OCI-LY3 (cell line): ENCODE results near the gene P2RY10.
"Not testable (repeated sequence)": the region's sequence is repeated elsewhere in the genome, so short reads cannot be mapped to it uniquely, and the experiment has no call there.

ENCODE experiments used
- H2AFZ ChIP-seq: fragments of 200-600, 300-600 bp; shearing (Covaris generic); 2 replicates; pipeline ENCODE4 v1.6.0; 2014; ENCODE audit warnings: antibody characterized with exemption, low read depth, low read length
- H3K27ac ChIP-seq: fragments of 200-600, 300-600 bp; sonication (generic); 2 replicates; pipeline ENCODE4 v1.5.1; 2014; ENCODE audit warnings: mild to moderate bottlenecking, low read length, moderate library complexity, mixed read lengths
- H3K27me3 ChIP-seq: fragments of 200-600, 300-600 bp; sonication (generic); 2 replicates; pipeline ENCODE4 v1.6.1; 2014; ENCODE audit warnings: low read depth, low read length, mixed read lengths
- H3K36me3 ChIP-seq: fragments of 200-600, 300-600 bp; sonication (generic); replicated peaks from 2 replicates; pipeline ENCODE3; 2014; ENCODE audit warnings: low read depth, low read length, mixed read lengths
- H3K4me1 ChIP-seq: fragments of 300-600, 200-600 bp; sonication (generic); 2 replicates; pipeline ENCODE4 v1.6.1; 2014; ENCODE audit warnings: low read length, mixed read lengths
- H3K4me2 ChIP-seq: fragments of 200-600, 300-600 bp; sonication (generic); 2 replicates; pipeline ENCODE4 v1.6.1; 2014; ENCODE audit warnings: low read length, mixed read lengths
- H3K4me3 ChIP-seq: fragments of 300-600, 200-600 bp; sonication (generic); 2 replicates; pipeline ENCODE4 v1.5.1; 2014; ENCODE audit warnings: antibody characterized with exemption, mild to moderate bottlenecking, low read length, moderate library complexity
- H3K79me2 ChIP-seq: fragments of 300-600, 200-600 bp; shearing (Covaris generic); 2 replicates; pipeline ENCODE4 v1.6.1; 2014; ENCODE audit warnings: mild to moderate bottlenecking, low read length, mixed read lengths
- H3K9ac ChIP-seq: fragments of 300-600, 200-600 bp; shearing (Covaris generic); 2 replicates; pipeline ENCODE4 v1.6.0; 2014; ENCODE audit warnings: mild to moderate bottlenecking, low read length, moderate library complexity
- H3K9me3 ChIP-seq: fragments of 200-600, 300-600 bp; shearing (Covaris generic); 2 replicates; pipeline ENCODE4 v1.6.1; 2014; ENCODE audit warnings: low read length, mixed read lengths; ENCODE audit not compliant: insufficient read depth
- H4K20me1 ChIP-seq: fragments of 200-600, 300-600 bp; sonication (generic); 2 replicates; pipeline ENCODE4 v1.6.1; 2016; ENCODE audit warnings: low read length, mixed read lengths; ENCODE audit not compliant: insufficient read depth
- EZH2phosphoT487 ChIP-seq: fragments of 200-600 bp; shearing (Covaris generic); IDR thresholded peaks from 2 replicates; pipeline ENCODE4 v1.6.1; 2018; ENCODE audit warnings: antibody characterized with exemption, mixed run types, low read depth
- TF ChIP-seq, protein P1 (sequence below): fragments of 200-600, 300-600 bp; sonication (generic); IDR thresholded peaks from 2 replicates; pipeline ENCODE4 v1.5.1; 2014; ENCODE audit warnings: antibody characterized with exemption, low read length, low read depth

Gene P2RY10

DNA sequence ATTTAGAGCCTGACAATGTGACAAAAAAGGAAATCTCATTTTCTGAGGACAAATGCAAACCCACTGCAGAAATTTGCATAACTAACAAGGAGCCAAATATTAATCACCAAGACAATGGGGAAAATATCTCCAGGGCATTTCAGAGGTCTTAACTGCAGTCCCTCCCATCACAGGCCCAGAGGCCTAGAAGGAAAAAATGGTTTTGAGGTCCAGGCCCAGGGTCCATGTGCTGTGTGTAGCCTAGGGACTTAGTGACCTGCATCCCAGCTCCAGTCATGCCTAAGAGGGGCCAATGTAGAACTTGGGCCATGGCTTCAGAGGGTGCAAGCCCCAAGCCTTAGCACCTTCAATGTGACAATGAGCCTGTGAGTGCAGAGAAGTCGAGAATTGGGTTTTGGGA lies 44.2 kb downstream of the P2RY10 start:
- Histone ChIP-seq H3K4me3 (no peak overlapping the region), H3K27me3 (no peaks in the 10 kb centered on the region), H3K79me2 (no peaks in the 10 kb centered on the region), H3K4me1 (peaks cover 15% of the 10 kb centered on the region), H3K36me3 (no peaks in the 10 kb centered on the region), H3K27ac (no peak overlapping the region), H3K9me3 (no peaks in the 10 kb centered on the region), H4K20me1 (no peaks in the 10 kb centered on the region), H3K9ac (no peak overlapping the region), H2AFZ (no peak overlapping the region), H3K4me2 (no peak overlapping the region)
- TF ChIP-seq, protein P1, sequence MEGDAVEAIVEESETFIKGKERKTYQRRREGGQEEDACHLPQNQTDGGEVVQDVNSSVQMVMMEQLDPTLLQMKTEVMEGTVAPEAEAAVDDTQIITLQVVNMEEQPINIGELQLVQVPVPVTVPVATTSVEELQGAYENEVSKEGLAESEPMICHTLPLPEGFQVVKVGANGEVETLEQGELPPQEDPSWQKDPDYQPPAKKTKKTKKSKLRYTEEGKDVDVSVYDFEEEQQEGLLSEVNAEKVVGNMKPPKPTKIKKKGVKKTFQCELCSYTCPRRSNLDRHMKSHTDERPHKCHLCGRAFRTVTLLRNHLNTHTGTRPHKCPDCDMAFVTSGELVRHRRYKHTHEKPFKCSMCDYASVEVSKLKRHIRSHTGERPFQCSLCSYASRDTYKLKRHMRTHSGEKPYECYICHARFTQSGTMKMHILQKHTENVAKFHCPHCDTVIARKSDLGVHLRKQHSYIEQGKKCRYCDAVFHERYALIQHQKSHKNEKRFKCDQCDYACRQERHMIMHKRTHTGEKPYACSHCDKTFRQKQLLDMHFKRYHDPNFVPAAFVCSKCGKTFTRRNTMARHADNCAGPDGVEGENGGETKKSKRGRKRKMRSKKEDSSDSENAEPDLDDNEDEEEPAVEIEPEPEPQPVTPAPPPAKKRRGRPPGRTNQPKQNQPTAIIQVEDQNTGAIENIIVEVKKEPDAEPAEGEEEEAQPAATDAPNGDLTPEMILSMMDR, result no peak
- no peak for TF ChIP-seq EZH2phosphoT487

DNA sequence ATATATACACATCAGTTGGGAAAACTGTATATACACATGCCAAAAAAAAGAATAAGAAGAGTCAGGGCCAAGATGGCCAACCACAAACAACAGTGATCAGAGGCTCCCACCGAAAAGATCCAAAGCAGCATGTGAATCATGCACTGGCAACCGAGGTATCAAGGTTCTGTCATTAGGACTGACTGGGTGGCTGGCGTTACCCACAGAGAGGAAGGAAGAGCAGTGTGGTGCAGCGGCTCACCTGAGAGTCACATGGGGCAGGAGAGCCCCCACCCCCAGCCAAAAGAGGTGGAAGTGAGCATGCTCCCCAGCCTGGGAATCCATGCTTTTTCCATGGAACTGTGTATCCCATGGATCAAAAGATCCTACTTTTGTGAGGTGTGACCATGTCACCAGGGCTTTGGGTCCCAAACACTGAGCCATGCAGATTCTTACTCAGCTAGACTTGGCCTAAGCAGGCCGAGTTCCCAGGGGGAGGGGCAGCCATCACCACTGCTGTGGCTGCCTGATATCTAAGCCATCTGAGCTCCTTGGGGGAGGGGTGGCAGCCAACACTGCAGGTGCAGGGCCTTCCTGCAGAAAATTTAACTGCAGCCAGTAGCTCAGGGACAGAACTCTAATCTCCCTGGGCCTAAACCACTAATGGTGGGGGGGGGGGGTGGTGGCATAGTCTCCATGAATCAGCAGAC lies 52.8 kb downstream of the P2RY10 start:
- no peak overlapping the region for H3K4me3 ChIP-seq
- 0 out of 2 replicates have a peak, but pooled peaks cover 5% of the 10 kb centered on the region for H3K4me1 ChIP-seq
- no peaks in the 10 kb centered on the region for H3K79me2 ChIP-seq
- no peak overlapping the region; the same call in 1 of the 2 replicates for H3K4me2 ChIP-seq
- H3K27me3 ChIP-seq, result no peaks in the 10 kb centered on the region
- H2AFZ ChIP-seq, result no peak overlapping the region
- no peaks in the 10 kb centered on the region for H3K9me3 ChIP-seq
- TF ChIP-seq, protein P1, result no peak
- TF ChIP-seq EZH2phosphoT487, result no peak
- H3K36me3 ChIP-seq, result no peaks in the 10 kb centered on the region
- no peak overlapping the region for H3K9ac ChIP-seq
- H4K20me1 ChIP-seq, result no peaks in the 10 kb centered on the region
- no peak overlapping the region for H3K27ac ChIP-seq

DNA sequence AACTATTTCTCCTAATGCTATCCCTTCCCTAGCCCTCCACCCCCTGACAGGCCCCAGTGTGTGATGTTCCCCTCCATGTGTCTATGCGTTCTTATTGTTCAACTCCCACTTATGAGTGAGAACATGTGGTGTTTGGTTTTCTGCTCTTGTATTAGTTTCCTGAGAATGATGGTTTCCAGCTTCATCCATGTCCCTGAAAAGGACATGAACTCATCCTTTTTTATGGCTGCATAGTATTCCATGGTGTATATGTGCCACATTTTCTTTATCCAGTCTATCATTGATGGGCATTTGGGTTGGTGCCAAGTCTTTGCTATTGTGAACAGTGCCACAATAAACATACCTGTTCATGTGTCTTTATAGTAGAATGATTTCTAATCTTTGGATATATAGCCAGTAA lies 62.3 kb downstream of the P2RY10 start:
- not testable (repeated sequence) for H3K4me2 ChIP-seq, H2AFZ ChIP-seq, H3K4me3 ChIP-seq, H3K27me3 ChIP-seq, H3K79me2 ChIP-seq, H3K36me3 ChIP-seq, H3K4me1 ChIP-seq, H4K20me1 ChIP-seq, H3K9me3 ChIP-seq, H3K27ac ChIP-seq, H3K9ac ChIP-seq
